Hippocampal formation (tissue), 2 donors: ENCODE data around the gene MAN2B2.

Experiments used
- DNase-seq, 2 donors: peaks; one replicate each; lab custom pipeline; 2025; lab: John Stamatoyannopoulos, UW

The MAN2B2 gene

GRCh38 chr4:6568148-6568547, 6.8 kb upstream of the MAN2B2 start:
- DNase-seq: no peak

DNA sequence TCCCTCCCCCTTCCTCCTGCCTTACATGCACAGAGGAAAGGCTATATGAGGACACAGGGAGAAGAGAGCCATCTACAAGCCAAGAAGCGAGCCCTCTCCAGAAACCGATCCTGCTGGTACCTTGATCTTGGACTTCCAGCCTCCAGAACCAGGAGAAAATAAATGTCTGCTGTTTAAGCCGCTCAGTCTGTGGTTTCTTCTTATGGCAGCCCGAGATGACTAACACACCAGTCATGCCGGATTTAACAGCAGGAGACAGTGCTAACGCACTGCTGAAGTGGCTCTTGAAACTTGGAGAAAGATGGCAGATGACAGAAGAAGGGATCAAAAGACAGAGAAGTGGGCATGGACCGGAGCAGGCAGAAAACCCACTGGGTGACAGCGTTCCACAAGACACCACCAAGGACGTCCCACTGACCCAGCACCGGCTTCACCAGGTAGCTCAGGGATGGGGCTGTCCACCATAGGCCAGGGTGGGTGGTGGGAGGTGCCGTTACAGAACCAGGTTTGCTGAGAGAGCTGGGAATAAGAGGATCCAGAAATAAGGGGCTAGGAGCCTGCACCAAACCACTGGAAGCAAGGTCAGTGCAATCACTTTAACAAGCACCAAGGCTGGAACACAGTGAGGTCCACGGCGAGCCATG, 6.2 kb upstream of the MAN2B2 start:
- DNase-seq: no peak

DNA sequence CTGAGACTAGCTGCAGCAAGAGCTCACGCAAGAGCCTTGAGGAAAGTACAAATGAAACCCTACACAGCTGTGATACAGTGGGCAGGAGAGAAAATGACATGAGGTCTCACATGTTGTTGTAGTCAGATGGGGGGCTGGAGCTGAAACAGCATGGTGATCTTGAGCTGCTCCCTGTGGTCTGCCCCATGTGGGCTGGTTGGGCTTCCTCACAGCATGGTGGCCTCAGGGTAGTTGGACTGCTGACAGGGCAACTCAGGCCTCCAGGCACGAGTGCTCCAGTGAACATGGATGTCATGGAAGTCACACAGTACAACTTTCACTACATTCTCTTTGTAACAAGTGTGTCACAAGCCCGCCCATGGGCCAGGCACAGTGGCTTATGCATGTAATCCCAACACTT, 3.4 kb upstream of the MAN2B2 start:
- DNase-seq: no peak

DNA sequence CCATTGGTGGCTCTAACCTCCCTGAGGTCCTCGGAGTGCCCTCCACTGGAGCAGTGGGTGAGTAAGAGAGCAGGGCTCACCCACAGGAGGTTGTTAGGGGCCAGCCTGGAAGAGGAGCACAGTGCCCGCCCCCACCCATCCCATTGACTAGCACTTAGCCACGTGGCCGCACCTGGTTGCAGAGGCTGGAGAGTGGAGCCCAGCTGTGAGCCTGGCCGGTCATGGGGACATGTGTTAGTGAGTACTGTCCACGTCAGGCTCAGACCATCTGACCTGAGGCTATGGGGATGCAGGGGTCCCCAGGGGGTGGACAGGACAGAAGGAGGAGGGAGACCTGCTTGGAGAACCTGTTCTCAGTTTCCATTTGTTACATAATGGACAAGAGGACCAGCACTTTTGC, 1.4 kb upstream of the MAN2B2 start:
- DNase-seq: no peak

DNA sequence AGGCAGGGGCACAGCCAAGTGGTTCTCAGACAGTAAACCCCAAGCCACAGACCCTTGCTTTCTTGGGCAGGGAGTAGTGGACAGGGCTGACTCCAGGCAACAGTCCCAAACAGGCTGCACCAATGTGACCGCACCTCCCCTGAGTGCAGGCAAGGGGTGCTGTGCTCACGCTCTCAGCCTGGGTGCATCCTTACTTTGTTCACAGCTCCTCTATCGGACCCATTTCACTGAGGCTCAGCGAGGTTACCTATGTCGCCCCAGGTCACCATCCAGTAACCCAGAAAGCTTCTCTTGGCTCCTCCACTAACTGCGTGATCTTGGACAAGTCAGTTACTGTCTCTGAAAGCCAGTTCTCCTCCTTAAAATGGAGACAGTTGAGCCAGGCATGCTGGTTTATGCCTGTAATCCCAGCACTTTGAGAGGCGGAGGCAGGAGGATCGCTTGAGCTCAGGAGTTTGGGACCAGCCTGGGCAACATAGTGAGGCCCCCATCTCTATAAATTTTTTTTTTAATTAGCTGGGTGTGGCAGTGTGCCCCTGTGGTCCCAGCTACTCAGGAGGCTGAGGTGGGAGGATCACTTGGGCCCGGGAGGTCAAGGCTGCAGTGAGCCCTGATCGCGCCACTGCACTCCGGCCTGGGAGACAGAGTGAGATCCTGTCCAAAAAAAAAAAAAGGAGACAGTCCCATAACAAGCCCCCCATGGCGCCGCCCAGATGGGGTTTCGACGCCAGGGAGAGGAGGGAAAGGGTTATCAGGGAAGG, 823 bp upstream of the MAN2B2 start:
- no peak for DNase-seq

- DNase-seq: no peak
These were observed 683 bp downstream of the MAN2B2 start for GRCh38 chr4:6575503-6576240.

- DNase-seq: no peak
These were observed 1.5 kb downstream of the MAN2B2 start for GRCh38 chr4:6576512-6576911.

DNA sequence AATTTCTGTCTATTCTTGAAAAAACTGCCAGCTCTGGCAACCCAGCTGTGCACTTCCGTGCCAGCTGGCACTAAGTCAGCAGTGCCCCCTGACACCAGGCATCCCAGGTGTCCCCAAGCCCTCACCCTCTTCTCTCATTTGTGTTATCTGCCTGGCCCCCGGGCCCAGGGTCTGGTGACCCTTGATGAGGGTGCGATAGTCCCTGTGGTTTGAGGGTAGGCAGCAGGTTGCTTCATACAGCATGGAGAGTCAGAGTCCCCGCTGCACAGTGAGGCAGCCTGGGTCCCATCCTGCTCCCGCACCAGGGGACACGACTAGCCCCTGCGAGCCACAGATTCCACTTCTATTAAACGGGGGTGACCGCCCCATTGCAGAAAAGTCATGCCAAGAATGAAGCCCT, 1.9 kb downstream of the MAN2B2 start:
- no peak for DNase-seq

GRCh38 chr4:6577409-6577808, 2.4 kb downstream of the MAN2B2 start:
- no peak for DNase-seq

- DNase-seq: no peak
These were observed 3.2 kb downstream of the MAN2B2 start for GRCh38 chr4:6578221-6578620.

DNA sequence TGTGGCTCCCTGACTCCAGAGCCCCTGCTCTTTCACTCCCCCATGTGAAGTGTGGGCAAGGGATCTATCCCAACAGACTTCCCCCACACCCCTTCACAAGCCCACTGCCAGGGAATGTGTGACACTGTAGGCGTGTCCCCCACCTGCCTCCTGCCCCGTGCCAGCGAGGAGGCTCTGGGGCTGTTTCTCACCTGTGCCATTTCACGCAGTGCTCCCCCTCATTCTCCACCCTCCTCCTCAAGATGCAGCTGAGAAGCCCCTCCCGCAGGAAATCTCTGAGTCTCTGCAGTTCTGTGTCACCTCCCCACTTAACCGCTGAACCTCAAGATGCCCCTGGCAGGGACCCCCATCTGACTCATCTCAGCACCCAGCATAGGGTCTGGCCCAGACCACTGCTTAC, 5.4 kb downstream of the MAN2B2 start:
- DNase-seq: no peak

GRCh38 chr4:6581566-6582121, 6.7 kb downstream of the MAN2B2 start:
- no peak for DNase-seq

GRCh38 chr4:6582889-6583490, 8.0 kb downstream of the MAN2B2 start:
- no peak for DNase-seq

- DNase-seq: no peak
These were observed 9.9 kb downstream of the MAN2B2 start for GRCh38 chr4:6584865-6585264.

GRCh38 chr4:6586715-6587325, 11.8 kb downstream of the MAN2B2 start:
- DNase-seq: no peak

DNA sequence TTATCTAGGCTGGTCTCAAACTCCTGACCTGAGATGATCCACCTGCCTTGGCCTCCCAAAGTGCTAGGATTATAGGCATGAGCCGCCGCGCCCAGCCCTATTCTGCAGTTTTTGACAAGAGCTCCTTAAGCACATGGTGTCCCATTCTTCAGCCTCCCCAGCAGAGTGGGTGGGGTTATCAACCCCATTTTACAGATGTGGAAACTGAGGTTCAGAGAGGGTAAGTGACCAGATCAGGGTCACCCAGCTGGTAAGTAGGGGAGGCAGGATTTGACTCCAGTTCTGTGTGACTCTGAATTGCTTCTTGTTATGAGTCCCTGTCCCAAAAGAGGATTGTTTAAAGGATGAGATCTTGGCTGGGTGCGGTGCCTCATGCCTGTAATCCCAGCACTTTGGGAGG, 14.5 kb downstream of the MAN2B2 start:
- DNase-seq: no peak

GRCh38 chr4:6591313-6591712, 16.3 kb downstream of the MAN2B2 start:
- DNase-seq: no peak

DNA sequence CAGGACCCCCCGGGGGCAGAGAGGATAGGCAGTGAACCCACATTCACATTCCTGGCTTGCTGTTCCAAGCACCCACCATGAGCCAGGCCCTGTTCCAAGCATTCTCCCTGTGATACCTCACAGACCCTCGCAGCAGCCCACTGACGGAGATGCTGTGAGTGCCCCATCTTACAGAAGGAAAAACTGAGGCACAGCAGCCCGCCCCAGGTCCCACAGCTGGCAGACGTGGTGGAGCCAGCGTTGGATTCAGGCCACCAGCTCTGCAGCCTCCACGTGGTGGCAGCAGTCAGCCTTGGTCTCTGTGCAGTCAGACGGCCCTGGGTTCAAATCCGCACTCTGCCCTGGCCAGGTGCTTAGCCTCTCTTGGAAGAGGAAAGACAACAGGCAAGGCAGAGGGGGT, 16.8 kb downstream of the MAN2B2 start:
- DNase-seq: no peak

GRCh38 chr4:6592804-6593563, 18.0 kb downstream of the MAN2B2 start:
- no peak for DNase-seq

DNA sequence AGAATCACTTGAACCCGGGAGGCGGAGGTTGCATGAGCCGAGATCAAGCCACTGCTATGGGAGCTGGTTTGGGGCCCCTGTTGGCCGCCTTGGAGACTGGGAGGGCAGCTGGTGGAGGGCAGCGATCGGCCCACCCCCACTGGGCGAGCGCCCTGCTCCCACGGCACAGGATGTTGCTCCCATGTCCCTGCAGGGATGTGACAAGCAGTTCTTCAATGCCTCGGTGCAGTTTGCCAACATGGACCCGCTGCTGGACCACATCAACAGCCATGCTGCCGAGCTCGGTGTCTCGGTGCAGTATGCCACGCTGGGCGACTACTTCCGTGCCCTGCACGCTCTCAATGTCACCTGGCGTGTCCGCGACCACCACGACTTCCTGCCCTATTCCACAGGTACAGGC, 19.4 kb downstream of the MAN2B2 start:
- no peak for DNase-seq

DNA sequence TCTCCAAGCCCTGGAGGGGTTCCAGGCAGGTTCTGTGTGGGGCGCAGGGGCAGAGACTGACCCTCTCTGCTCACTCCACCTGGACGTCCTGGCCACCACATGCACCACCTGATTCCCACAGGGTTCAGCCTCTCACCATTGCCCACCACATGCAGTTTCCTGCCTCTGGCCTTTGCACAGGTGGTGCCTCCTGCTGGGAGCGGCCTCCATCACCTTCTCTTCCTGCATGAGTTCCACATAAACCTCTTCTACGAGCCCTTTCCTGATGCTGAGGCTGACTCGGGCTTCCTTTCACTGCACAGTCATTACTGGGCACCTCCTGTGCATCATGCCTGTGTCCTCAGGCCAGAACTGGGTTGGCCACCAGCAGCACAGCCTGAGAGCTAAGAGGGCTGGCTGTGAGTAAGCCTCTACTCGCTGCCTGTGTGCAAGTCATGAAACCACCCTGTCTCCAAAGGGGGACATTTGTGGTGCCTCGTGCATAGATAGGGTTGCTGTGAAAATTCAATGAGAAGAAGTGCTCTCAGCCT, 19.9 kb downstream of the MAN2B2 start:
- DNase-seq: no peak
